Measurements from ENCODE around the gene ADCY5.

The ADCY5 gene

GRCh38 chr3:123271466-123272159, 177.3 kb downstream of the ADCY5 start:
- TF ChIP-seq CTCF (IDR thresholded peaks at IDR 0.05; ENCODE audit: low read depth, low read length, missing control alignments), result no peak
- no peak for DNase-seq (ENCODE audit: extremely low read depth, low read depth)
- H3K4me3 ChIP-seq (replicated peaks; ENCODE audit: low read depth, low read length), result no peak overlapping the region

DNA sequence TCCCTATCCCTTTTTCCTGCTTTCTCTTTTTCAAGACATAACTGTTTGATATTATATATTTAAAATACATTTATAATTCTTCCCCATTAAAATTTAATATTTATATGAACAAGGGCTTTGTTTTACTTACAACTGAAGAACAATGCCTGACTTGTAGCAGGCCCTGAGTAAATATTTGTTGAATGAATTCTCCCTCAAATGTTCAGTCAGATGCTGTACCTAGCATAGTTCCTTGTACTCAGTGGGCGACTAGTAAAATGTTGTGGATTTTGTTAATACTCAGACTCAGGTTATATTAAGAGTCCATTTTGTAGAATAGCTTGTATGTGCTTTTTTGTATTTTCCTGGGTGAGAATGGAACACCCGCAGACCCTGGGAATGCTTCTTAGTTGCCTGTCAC, 178.1 kb downstream of the ADCY5 start:
- TF ChIP-seq CTCF (IDR thresholded peaks at IDR 0.05; ENCODE audit: low read depth, low read length, missing control alignments), result no peak
- H3K4me3 ChIP-seq (replicated peaks; ENCODE audit: low read depth, low read length), result no peak overlapping the region
- no peak for DNase-seq (ENCODE audit: extremely low read depth, low read depth)

- no peak for TF ChIP-seq CTCF (IDR thresholded peaks at IDR 0.05; ENCODE audit: low read depth, low read length, missing control alignments)
- no peak overlapping the region for H3K4me3 ChIP-seq (replicated peaks; ENCODE audit: low read depth, low read length)
- DNase-seq (ENCODE audit: extremely low read depth, low read depth), result no peak
These were observed 181.1 kb downstream of the ADCY5 start for GRCh38 chr3:123267821-123268220.

- no peak for DNase-seq (ENCODE audit: extremely low read depth, low read depth)
- TF ChIP-seq CTCF (IDR thresholded peaks at IDR 0.05; ENCODE audit: low read depth, low read length, missing control alignments), result no peak
- no peak overlapping the region for H3K4me3 ChIP-seq (replicated peaks; ENCODE audit: low read depth, low read length)
These were observed 184.9 kb downstream of the ADCY5 start for GRCh38 chr3:123263941-123264340.

DNA sequence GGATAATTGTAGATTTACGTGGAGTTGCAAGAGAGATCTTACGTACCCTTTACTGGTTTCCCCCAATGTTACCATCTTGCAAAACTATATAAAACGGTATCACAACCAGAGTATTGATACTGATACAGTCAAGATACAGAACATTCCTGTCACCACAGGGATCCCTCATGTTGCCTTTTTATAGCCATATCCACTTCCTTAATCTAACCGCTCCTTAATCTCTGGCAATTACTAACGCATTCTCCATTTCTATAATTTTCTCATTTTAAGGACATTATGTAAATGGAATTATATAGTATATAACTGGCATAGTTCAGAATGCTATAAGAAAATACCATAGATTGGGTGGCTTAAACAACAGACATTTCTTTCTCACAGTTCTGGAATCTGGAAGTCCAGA, 186.0 kb downstream of the ADCY5 start:
- no peak for DNase-seq (ENCODE audit: extremely low read depth, low read depth)
- H3K4me3 ChIP-seq (replicated peaks; ENCODE audit: low read depth, low read length), result no peak overlapping the region
- no peak for TF ChIP-seq CTCF (IDR thresholded peaks at IDR 0.05; ENCODE audit: low read depth, low read length, missing control alignments)

GRCh38 chr3:123262226-123262625, 186.7 kb downstream of the ADCY5 start:
- no peak overlapping the region for H3K4me3 ChIP-seq (replicated peaks; ENCODE audit: low read depth, low read length)
- no peak for DNase-seq (ENCODE audit: extremely low read depth, low read depth)
- TF ChIP-seq CTCF (IDR thresholded peaks at IDR 0.05; ENCODE audit: low read depth, low read length, missing control alignments), result no peak

DNA sequence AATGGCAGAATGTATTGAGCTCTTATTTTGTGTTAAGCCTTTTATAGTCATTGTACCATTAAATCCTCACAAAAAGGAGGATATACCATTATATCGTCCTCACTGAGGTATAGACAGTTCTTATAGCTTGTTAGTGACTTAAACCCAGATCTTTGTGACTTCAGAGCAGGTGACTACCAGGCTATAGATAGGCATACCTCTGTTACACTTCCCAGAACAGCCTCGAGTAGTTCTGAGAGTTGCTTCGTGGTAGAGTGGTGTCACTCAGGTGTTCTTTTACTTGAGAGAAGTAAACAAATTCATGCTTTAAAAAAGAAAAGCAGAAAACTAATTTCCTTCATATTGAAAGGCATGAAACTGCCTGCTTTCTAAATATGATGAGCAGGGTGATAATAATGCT, 187.2 kb downstream of the ADCY5 start:
- no peak overlapping the region for H3K4me3 ChIP-seq (replicated peaks; ENCODE audit: low read depth, low read length)
- no peak for TF ChIP-seq CTCF (IDR thresholded peaks at IDR 0.05; ENCODE audit: low read depth, low read length, missing control alignments)
- DNase-seq (ENCODE audit: extremely low read depth, low read depth), result no peak
